ENCODE data around the gene MYL6. TPM values are rescaled to one million over a fixed set of nuclear protein-coding genes. Genes with fewer than 3 reads are reported as not detected.

Gene MYL6
- total and polyA plus RNA-seq, 10 of the 15 experiments (the other 5 are each of a cell fraction or from before 2014, with no cell fraction given), result 1,000 to 4,116 (median 1,828) TPM

DNA sequence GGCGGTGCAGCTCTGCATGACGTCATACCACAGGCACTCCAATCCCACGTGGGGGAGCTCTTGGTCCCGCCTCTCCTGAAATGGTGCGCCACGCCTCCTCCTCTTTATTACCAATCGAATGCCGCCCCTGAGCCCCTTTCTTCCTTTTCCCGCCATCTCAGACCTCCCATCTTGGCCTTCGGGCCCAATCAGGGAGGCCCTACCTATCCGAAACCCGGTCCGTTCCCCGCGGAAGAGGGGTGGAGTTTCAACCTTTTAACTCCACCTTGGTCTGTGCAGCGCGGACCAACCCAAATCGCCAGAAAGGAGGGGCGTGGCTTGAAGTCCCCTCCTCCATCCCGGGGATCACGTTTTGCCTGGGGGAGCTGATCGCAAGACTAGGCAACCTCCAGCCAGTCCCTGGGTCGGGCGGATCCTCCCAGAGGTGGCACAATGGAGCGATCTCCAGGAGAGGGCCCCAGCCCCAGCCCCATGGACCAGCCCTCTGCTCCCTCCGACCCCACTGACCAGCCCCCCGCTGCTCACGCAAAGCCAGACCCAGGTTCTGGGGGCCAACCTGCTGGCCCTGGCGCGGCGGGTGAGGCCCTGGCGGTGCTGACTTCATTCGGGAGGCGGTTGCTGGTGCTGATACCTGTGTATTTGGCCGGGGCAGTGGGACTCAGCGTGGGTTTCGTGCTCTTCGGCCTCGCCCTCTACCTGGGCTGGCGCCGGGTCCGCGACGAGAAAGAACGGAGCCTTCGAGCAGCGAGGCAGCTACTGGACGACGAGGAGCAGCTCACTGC, 30.1 kb upstream of the MYL6 start, which contains the start of gene ESYT1 (continued):
- TF ChIP-seq, protein P1, sequence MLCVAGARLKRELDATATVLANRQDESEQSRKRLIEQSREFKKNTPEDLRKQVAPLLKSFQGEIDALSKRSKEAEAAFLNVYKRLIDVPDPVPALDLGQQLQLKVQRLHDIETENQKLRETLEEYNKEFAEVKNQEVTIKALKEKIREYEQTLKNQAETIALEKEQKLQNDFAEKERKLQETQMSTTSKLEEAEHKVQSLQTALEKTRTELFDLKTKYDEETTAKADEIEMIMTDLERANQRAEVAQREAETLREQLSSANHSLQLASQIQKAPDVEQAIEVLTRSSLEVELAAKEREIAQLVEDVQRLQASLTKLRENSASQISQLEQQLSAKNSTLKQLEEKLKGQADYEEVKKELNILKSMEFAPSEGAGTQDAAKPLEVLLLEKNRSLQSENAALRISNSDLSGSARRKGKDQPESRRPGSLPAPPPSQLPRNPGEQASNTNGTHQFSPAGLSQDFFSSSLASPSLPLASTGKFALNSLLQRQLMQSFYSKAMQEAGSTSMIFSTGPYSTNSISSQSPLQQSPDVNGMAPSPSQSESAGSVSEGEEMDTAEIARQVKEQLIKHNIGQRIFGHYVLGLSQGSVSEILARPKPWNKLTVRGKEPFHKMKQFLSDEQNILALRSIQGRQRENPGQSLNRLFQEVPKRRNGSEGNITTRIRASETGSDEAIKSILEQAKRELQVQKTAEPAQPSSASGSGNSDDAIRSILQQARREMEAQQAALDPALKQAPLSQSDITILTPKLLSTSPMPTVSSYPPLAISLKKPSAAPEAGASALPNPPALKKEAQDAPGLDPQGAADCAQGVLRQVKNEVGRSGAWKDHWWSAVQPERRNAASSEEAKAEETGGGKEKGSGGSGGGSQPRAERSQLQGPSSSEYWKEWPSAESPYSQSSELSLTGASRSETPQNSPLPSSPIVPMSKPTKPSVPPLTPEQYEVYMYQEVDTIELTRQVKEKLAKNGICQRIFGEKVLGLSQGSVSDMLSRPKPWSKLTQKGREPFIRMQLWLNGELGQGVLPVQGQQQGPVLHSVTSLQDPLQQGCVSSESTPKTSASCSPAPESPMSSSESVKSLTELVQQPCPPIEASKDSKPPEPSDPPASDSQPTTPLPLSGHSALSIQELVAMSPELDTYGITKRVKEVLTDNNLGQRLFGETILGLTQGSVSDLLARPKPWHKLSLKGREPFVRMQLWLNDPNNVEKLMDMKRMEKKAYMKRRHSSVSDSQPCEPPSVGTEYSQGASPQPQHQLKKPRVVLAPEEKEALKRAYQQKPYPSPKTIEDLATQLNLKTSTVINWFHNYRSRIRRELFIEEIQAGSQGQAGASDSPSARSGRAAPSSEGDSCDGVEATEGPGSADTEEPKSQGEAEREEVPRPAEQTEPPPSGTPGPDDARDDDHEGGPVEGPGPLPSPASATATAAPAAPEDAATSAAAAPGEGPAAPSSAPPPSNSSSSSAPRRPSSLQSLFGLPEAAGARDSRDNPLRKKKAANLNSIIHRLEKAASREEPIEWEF (IDR thresholded peaks at IDR 0.05; ENCODE audit: insufficient replicate concordance, low read depth, low read length), result no peak
- TF ChIP-seq YY1 (IDR thresholded peaks at IDR 0.05; ENCODE audit: low read depth, low read length) (no peak), SIN3A (IDR thresholded peaks at IDR 0.05; ENCODE audit: low read depth, low read length) (peak; percentile 62; the same call in 1 of the 2 replicates), RAD51 (IDR thresholded peaks at IDR 0.05) (peak; percentile 89), NBN (IDR thresholded peaks at IDR 0.05) (peak; percentile 99), MTA2 (IDR thresholded peaks at IDR 0.05; ENCODE audit: low read depth) (0 out of 2 replicates have a peak, but pooled peaks have one; percentile 26), RB1 (IDR thresholded peaks at IDR 0.05; ENCODE audit: borderline replicate concordance) (peak; percentile 55; the same call in 1 of the 2 replicates), SREBF1 (IDR thresholded peaks at IDR 0.05; ENCODE audit: low read length) (0 out of 2 replicates have a peak, but pooled peaks have one; percentile 42), IKZF1 (conservative IDR thresholded peaks at IDR 0.05) (peak; percentile 34), ATF7 (IDR thresholded peaks at IDR 0.05; ENCODE audit: low read depth) (peak; percentile 100), TCF12 (IDR thresholded peaks at IDR 0.05; ENCODE audit: low read depth, low read length) (no peak), MXI1 (IDR thresholded peaks at IDR 0.05; ENCODE audit: low read depth, low read length) (peak; percentile 73), JUND (IDR thresholded peaks at IDR 0.05; ENCODE audit: low read depth, low read length) (peak; percentile 95), HDAC6 (IDR thresholded peaks at IDR 0.05; ENCODE audit: unreplicated experiment) (no peak), ZBED1 (IDR thresholded peaks at IDR 0.05; ENCODE audit: borderline replicate concordance) (no peak), ZSCAN29 (IDR thresholded peaks at IDR 0.05) (no peak), SRF (IDR thresholded peaks at IDR 0.05; ENCODE audit: low read depth in 2 of 2, low read length in 2 of 2) (0 out of 4 replicates have a peak, but pooled peaks of 1 of the 2 experiments have one; percentile 67), ETV6 (conservative IDR thresholded peaks at IDR 0.05 in 1 of 2, IDR thresholded peaks at IDR 0.05 in 1 of 2; ENCODE audit: borderline replicate concordance in 1 of 2, low read depth in 1 of 2) (no peak)
- TF ChIP-seq, protein P2, sequence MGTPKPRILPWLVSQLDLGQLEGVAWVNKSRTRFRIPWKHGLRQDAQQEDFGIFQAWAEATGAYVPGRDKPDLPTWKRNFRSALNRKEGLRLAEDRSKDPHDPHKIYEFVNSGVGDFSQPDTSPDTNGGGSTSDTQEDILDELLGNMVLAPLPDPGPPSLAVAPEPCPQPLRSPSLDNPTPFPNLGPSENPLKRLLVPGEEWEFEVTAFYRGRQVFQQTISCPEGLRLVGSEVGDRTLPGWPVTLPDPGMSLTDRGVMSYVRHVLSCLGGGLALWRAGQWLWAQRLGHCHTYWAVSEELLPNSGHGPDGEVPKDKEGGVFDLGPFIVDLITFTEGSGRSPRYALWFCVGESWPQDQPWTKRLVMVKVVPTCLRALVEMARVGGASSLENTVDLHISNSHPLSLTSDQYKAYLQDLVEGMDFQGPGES (IDR thresholded peaks at IDR 0.05), result peak; percentile 64; the same call in 1 of the 2 replicates
- TF ChIP-seq, protein P3, sequence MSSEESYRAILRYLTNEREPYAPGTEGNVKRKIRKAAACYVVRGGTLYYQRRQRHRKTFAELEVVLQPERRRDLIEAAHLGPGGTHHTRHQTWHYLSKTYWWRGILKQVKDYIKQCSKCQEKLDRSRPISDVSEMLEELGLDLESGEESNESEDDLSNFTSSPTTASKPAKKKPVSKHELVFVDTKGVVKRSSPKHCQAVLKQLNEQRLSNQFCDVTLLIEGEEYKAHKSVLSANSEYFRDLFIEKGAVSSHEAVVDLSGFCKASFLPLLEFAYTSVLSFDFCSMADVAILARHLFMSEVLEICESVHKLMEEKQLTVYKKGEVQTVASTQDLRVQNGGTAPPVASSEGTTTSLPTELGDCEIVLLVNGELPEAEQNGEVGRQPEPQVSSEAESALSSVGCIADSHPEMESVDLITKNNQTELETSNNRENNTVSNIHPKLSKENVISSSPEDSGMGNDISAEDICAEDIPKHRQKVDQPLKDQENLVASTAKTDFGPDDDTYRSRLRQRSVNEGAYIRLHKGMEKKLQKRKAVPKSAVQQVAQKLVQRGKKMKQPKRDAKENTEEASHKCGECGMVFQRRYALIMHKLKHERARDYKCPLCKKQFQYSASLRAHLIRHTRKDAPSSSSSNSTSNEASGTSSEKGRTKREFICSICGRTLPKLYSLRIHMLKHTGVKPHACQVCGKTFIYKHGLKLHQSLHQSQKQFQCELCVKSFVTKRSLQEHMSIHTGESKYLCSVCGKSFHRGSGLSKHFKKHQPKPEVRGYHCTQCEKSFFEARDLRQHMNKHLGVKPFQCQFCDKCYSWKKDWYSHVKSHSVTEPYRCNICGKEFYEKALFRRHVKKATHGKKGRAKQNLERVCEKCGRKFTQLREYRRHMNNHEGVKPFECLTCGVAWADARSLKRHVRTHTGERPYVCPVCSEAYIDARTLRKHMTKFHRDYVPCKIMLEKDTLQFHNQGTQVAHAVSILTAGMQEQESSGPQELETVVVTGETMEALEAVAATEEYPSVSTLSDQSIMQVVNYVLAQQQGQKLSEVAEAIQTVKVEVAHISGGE (CRISPR knock-in tag; IDR thresholded peaks at IDR 0.05), result no peak
